ENCODE data around the gene TAF9.
"Not testable (repeated sequence)": the region's sequence is repeated elsewhere in the genome, so short reads cannot be mapped to it uniquely, and the experiment has no call there.

The TAF9 gene

DNA sequence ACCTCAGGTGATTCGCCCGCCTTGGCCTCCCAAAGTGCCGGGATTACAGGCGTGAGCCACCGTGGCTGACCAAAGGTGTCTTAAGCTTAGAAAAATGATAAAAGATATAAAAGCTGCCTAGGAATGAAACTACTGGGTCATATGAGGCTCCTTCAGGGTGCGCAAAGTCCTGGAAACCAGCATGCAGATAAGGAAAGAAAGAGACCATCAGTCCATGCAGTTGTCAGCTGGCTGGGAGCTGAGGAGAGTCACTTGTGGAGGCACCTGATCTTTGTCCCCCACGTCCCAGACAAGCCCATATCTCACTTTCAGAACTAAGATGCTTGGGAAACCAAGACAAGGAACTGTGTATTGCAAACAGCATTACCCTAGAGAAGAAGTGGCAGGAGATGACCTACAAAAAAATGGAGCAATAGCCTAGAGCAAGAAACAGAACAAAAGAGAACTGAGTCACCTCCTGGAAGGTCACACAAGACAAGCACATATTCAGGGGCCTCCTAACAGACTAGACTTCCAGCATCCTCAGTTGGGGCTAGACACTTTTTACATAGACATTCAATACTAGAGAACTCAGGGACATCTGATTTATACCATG, 33.9 kb downstream of the TAF9 start:
- DNase-seq (ENCODE audit: low read depth), result no peak

DNA sequence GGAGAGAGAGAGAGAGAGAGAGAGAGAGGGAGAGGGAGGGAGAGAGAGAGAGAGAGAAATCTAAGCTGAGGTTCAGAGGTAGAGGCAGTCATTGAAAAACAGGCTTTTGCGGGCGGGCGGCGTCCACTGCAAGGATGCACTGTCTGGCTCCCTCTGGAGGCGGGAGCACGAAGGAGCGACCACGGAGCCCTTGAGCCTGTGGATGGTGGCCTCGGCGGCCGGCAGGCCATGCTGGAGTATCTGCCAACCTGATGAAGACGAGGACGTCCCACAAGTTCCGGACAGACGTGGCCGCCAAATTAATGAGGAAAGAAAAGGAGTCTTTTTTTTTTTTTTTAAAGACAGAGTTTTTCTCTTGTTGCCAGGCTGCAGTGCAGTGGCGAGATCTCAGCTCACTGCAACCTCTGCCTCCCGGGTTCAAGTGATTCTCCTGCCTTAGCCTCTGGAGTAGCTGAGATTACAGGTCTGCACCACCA, 34.5 kb downstream of the TAF9 start:
- DNase-seq (ENCODE audit: low read depth), result peak; percentile 40

DNA sequence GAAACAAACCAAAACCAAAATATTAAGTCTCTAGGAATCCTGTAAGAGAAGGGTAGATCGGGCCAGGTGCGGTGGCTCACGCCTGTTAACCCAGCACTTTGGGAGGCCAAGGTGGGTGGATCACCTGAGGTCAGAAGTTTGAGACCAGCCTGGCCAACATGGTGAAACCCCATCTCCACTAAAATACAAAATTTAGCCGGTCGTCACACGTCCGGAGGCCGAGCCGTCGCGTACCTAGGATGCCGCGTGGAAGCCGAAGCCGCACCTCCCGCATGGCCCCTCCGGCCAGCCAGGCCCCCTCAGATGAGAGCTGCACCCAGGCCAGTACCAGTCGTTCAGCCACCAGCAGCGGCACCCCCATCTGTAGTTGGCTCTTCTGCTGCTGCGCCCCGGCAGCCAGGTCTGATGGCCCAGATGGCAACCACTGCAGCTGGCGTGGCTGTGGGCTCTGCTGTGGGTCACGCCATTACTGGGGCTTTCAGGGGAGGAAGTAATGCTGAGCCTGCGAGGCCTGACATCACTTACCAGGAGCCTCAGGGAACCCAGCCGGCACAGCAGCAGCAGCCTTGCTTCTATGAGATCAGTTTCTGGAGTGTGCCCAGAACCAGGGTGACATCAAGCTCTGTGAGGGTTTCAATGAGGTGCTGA, 35.5 kb downstream of the TAF9 start:
- not testable (repeated sequence) for DNase-seq (ENCODE audit: low read depth)

DNA sequence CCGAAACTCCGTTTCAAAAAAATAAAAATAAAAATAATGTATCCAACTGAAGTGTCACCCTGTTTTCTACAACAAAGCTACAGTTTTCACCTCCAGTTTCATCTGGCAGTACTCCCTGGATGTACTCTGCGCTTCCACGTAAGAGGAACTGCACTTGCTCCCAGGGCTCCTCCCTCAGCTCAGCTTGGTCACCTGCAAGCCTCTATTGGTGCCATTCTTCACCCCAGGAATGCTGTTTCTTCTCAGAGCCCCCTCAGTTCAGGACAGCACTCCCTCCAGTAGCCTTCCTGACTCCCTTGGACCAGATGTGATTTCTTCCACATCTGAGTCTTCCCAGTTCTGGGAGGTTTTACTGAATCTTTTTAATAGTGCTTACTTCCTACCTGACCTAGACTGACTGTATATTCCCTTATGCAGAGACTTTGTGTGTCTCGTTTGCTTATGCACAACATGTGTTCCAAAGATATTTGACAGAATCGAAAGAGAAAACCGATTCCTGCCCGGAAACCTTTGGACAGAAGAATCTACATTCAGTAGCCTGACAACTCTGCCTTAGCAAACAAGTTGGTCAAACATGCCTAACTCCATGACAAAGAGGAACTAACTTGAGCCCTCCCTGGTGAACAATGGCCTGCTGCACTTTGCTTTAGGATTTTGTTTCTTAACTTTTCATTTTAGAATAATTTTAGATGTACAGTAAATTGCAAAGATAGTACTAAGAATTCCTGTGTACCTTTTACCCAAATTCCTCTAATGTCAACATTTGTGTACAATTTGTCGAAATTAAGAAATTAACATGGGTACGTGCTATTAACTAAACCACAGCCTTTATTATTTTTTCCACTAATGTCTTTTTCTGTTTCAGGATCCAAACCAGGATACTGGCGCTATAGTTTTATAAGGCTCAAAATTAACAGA, 37.5 kb downstream of the TAF9 start:
- no peak for DNase-seq (ENCODE audit: low read depth)

DNA sequence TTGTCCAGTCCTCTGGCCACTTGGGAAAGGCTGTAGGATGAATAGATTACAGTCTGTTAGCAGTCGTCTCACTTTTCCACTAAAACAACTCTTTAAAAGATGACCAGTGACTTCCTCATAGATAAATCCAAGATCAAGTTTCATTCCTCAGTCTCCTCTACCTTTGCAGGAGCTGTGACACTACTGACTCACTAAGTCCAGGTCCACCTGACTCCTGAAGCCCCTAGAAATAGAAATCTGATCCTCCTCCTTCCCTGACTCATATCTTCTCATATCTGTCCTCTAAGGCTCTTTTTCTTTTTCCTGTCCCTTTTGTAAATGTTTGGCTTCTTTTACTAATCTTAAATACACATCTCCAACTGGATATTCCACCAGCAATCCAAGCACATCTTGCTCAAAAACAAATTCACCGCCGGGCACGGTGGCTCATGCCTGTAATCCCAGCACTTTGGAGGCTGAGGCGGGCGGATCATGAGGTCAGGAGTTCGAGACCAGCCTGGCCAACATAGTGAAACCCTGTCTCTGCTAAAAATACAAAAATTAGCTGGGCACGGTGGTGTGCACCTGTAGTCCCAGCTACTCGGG, 39.3 kb downstream of the TAF9 start:
- no peak for DNase-seq (ENCODE audit: low read depth)

DNA sequence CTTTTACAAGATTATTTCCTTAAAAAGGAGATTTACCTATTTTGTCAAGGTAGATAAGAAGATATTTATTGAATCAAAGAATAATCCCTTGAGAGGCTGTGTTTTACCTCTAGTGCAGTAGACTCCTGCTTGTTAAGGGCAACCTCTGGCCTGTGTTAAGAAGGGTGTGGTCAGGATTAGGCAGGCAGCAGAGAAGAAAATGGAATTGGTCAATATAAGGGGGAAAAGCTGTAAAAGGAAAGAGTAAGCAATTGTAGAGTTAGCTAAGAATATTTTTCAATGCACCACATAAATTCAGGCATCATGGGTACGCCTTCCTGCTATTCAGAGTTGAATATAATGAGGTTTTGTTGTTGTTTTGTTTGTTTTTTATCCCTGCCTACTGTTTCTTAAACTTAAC, 43.0 kb downstream of the TAF9 start:
- DNase-seq (ENCODE audit: low read depth), result no peak

DNA sequence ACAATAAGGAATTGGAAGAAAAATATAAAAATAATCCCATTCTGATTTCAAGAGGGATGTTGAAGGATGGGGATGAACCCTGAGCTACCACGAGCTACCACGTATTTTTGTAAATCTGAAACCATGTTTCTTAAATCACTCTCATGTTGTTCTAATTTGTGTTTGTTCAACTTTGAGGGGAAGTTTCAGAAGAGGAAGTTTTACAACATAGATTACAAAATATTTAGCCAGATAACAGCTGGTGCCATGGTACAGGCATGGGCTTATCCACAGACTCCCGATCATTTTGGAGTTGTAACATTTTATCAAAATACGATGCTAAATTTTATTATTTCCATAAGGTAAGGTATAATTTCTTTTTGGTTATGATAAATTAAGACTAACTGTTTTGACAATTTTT, 51.9 kb downstream of the TAF9 start:
- no peak for DNase-seq (ENCODE audit: low read depth)

DNA sequence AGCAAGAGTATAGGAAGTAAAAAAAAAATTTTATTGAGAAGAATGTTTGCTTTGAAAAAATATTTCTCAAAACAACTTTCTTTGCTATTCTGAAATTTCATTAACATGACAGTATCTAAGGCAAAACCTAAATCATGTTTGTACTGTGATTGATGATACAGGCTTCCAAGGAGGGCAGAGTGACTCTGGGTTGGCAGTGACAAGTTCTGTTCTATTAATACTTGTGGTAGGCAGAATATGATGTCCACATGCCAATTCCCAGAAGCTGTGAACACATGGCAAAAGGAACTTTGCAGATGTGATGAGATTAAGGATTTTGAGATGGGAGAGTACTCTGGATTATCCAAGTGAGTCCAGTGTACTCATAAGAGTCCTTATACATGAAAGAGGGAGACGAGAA, 53.3 kb downstream of the TAF9 start:
- no peak for DNase-seq (ENCODE audit: low read depth)
